Hypothalamus (tissue), 51 donors: ENCODE measurements around the gene RPL31.

Experiments
- DNase-seq, 51 donors: peaks; one replicate each; lab custom pipeline; 2025; lab: John Stamatoyannopoulos, UW

Gene RPL31

DNA sequence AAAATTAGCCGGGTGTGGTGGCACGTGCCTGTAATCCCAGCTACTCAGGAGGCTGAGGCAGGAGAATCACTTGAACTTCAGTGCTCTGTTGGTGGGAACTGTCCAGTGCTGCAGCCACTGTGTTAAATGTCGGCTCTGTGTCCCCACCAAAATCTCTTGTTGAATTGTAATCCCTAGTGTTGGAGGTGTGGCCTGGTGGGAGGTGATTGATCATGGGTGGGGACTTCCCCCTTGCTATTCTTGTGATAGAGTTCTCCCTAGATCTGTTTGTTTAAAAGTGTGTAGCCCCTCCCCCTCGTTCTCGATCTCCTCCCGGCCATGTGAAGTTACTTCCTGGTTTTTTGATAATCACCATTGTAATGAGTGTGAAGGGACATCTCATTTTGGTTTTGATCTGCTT, 9.8 kb upstream of the RPL31 start:
- no peak for DNase-seq

DNA sequence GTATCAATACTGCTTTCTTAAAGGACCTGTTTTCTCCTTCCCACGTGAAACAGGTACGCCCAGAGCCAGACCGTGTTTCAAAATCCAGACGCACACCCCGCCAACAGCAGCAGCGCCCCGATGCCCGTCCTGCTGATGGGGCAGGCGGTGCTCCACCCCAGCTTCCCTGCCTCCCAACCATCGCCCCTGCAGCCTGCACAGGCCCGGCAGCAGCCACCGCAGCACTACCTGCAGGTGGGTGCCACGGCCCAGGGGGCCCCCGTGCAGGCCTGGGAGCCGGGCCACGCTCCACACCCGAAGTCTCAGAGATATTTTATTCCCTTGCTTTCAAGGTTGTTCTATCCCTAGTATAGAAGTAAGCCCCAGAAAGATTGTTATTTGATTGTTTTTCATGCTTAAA, 8.8 kb upstream of the RPL31 start:
- no peak for DNase-seq

DNA sequence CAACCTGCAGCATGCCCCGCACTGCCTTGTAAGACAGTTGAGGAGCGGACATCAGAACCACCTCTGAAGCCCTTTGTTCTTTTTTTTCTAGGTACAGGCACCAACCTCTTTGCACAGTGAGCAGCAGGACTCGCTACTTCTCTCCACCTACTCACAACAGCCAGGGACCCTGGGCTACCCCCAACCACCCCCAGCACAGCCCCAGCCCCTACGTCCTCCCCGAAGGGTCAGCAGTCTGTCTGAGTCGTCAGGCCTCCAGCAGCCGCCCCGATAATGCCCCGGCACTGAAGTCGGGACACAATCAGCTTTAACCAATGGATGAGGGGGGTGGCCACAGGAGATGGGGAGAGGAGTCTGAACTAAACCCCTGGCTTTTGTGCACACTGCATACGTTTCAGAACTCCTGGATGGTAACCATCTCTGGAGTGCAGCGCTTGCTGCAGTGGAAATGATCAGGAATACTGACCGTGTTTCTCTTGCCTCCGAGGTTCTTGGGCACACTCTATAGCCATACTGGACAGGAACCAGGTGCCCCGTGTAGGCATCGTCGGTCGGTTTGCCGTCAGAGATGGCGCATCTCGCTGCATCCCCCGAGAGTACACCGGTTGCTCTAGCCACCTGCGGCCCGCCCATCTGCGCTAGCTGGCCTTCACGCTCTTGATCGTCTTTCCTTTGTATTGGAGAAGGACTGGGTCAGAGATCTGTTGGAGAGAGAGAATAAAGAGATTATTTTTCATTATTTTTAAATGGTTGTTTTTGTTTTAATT, 6.6 kb upstream of the RPL31 start:
- no peak for DNase-seq

DNA sequence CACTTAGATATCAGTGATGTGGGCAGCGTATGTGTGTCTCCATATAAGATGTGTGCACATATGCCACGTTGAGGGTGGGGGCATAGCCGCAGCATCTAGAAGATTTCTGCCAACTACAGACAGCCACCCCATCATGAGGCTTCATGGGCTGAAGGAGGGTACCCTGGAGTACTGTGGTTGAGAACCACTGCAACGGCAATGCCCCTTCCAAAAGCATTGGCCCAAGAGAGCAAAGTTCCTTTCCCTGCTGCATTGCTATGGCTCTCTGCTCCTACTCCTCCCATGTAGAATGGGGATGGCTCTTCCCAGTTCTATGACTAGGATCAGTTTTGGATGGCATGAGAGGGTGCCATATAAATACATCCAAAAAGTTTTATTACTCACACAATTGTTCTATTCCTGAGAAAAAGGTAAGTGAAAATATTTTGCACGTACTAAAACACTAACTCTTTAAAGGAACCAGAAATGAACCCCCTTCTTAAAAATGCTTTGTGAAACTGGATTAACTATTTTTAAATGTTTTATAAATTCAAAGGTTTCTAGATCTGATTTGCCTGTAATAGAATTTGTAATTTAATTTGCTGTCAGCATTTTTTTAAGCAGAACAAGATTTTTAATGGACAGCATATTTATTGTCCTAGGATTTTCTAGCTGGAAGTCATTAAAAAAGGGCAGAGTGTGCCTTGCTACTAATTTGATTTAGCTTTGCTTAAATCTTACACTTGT, 4.4 kb upstream of the RPL31 start:
- DNase-seq: no peak

DNA sequence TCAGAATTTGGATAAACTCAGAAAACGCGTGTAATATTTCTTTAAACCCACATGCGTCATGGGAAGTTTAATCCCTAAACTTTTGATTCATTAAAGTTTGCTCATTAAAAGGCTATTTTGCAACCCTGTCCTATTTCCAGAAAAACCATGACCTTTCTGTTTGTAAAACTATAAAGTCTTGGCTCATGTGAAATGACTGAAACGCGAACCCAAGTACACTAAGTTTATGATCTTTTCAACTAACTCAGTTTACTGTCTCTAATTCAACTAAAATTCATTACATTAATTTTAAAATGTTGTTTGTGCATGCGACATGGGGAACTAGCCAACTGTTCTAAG, 3.9 kb upstream of the RPL31 start:
- DNase-seq: no peak

DNA sequence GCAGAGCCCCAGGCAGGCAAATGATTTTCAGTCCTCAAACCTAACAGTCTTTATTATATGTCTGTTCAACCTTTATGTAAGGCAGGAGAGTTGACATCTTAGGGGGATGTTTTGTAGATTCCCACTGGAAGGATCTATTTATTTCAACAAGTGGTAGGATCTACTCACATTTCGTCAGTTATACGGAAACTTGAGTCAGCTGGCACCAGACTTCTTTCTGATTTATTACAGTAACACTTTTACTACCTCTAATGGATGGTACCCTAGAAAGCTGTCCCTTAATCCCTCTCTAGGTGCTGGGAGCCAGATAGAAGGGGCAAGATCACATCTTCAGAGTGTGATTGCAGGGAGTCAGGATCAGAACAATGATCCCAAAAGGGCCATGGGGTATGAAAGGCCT, 2.1 kb upstream of the RPL31 start:
- DNase-seq: no peak

DNA sequence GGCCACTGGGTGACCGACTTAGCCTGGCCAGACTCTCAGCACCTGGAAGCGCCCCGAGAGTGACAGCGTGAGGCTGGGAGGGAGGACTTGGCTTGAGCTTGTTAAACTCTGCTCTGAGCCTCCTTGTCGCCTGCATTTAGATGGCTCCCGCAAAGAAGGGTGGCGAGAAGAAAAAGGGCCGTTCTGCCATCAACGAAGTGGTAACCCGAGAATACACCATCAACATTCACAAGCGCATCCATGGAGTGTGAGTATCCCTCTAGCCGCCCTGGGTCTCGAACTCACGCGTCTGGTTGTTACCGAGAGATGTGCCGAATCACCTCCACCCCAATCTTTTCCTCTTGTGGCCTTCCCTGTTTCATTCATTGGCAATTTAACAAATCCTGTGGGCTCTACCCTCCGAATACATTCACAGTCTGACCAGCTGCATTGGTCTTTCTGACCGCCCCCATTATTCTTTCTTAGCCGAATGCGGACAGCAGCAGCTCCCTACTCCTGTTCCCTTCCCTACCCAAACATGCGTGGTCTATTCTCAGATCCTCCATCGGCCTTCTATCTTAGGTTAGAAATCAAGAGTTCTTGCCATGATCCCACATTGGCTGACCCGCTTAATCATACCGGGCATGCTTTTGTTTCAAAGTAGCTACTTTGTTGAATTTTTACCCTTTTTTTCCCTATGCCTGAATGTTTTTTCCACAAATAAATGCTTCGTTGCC, 631 bp downstream of the RPL31 start:
- peak in 1 of 51 donors; percentile 48 for DNase-seq

DNA sequence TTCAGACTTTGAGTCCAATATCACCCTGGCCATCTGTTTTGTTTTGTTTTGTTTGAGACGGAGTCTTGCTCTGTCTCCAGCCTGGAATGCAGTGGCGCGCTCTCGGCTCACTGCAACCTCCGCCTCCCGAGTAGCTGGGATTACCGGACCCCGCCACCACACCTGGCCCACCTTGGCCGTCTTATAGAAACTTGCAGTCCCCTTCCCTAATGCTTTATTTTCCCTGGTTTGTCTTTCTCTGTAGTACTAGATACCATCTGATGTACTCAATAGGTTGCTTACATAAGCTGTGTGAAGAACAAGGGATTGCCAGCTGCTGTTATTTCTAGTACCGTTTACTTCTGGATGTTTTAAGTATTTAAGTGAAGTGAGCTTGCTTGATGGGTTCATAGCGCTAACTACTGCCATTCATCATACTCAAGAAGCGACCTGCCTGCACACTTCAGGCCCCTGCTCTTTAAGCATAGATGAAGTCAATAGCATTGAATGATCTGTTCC, 1.2 kb downstream of the RPL31 start:
- DNase-seq: peak in 1 of 51 donors; percentile 6

DNA sequence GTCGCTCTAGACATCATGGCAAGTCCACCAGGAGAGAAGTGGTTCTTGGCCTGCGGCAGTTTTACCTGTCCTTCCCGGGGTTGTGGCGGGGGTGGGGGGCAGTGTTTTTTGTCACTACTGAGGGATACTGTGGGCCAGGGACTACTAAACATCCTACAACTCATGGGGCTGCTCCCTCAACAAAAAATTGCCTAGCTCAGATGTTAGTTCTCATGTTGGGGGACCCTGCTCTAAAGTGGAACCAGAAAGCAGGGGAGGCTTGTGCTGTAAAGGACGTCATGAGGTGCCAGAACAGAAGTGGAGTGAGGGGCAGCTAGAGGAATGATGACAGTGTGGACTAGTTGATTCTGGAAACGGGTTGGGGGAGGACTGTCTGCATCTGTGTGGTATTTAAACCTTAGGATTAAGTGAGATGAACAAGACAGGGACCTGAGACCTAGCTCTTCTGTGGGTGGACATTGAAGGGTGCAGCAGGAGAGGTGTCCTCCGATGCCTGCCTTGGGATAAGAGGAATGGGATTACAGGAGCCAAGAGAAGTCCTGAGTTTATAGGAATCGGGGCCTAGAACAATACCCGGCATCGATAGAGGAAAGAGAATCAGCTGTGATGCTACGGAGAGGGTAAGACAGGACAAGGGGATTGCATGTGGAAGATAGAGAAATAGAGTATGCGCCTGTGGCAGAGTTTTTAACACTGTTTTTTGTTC, 2.7 kb downstream of the RPL31 start:
- DNase-seq: no peak

DNA sequence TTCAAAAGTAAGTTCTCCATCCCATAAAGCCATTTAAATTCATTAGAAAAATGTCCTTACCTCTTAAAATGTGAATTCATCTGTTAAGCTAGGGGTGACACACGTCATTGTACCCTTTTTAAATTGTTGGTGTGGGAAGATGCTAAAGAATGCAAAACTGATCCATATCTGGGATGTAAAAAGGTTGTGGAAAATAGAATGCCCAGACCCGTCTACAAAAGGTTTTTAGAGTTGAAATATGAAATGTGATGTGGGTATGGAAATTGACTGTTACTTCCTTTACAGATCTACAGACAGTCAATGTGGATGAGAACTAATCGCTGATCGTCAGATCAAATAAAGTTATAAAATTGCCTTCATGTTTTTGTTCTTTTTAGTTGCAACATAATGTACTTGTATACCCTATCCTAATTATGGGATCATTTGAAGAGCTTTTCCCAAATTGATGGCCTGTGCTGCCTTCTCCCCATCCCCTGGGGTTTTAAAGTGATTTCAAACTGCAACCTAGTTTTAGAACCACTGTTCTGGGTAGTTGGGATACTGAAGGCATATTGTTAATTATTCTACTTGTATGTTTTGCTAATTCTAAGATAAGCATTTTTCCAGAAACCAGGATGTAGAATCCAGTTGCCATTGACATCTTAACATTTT, 4.1 kb downstream of the RPL31 start:
- no peak for DNase-seq

DNA sequence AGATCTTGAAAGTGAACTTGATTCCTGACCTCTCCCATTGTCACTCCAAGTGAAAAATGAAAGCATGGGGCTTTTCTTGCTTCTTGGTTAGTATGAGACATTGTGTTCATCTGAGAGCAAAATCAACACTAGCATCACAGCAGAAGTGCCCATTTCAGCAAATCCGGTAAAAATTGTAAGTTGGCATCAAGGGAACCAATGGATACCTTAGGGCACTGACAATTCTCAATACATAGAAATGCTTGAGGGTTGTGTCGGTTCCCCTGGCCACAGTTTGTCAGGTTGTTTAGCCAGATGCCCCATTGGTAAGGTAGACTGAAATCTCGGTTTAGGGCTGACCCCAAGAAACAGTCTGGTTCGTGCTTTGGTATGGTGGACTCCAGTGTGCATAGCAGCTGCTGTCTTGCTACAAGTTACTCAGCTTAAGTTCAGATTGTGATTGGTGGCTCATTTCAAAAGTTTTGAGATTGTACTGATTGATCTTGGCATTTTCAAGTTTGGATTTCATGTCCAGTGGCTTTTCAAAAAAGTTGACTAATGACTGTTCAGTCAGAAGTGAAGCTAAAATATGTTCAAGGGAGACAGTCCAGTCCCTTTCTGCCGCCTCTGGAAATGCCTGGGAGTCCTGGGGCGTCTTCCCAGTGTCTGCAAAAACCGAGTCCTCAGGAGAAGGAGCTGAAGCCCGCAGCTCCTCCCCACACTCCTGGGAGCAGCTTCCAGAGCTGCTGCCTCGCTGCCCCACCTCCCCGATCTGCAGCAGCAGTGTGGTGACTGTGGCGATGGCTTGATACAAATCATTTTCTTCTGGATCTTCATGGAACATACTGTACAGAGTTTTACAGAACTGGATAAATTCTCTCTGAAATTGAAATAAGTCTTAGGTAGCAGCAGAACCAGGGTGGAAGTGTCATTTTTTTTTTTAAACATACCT, 5.6 kb downstream of the RPL31 start:
- DNase-seq: no peak

DNA sequence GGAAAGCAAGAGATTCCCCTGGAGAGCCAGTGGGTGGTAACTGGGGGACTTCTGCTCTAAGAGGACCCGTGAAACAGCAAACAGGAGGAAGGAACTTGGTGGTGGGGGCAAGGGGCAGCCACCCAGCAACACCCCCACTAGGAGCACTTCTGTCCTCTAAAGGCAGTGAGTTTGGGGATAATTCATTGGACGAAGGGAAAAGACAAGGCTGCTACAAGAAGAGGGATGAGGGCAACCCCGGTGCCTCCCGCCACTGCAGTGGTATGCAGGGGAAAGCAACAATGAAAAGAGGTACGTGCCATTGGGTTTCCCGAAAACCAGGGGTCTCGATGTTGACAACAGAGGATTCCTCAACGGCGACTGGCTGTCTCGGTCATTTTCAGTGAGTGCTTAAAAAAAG, 9.1 kb downstream of the RPL31 start:
- no peak for DNase-seq

DNA sequence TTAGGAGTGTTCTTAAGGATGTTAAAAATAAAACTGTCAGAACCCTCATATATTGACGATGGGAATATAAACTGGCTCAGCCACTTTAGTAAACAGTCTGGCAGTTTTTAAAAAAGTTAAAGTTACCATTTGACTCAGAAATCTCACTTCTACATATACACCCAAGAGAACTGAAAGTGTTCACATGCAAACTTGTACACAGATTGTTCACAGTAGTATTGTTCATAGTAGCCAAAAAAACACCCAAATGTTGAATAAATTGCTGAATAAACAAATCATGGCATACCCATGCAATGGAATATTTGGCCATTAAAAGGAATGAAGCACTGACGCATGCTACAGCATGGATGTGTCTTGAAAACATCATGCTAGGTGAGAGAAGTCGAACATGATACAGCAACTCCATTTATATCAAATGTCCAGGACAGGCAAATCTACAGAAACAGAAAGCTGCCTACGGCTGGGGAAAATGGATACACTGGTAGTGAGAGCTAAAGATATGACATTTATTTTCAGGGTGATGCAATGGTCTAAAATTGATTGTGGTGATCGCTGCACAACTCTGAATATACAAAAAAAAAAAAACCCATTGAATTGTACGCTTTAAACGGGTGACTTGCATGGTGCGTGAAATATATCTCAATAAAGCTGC, 10.1 kb downstream of the RPL31 start:
- DNase-seq: no peak

DNA sequence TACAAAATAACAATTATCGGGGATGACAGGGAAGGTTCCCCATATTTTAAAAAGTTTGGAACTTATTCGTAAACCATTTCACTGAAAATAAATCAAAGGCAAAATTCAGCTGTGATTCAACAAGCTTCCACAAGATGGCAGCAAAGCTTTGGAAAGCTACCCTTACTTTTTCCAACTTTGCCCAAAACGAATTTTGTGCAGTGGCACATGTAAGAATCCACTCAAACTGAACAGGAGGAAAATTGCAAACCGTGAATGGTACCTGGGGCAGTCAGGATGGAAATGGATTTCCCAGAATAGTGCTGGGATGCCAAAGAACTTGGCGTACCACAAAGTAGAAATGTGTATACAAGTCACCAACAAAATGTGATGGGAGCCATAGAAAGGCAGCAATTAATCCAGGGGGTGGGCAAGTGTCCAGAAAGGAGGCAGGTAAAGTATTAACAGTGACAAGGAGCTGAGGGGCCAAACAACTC, 10.7 kb downstream of the RPL31 start:
- DNase-seq: peak in 9 of 51 donors; percentile 9 to 50 (median 15)

DNA sequence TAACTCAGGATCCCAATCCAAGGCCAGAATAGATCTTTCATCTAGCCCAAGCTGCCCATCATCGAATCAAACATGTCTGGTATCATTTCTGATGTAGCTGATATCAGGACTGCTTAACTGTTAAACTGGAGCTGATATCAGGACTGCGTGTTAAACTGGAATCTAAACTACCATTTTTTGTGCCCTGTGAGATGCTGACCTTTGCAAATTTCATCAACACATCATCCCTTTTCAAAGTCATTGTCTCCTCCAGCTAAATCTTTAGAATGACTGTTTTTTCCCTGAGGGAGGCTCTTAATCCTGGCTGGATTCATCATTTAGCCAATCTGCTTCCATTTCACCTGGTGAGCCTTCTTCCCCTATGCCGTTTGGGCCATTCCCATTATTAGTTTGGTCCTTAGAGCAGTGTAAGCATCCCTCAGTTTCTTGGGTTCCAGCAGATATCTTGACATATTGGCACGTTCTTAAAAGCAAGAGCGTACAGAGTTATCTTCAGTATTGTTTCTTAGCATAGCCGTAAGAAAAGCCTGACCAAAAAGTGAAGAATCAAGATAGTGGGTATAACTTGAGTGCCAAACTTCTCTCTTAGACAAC, 12.3 kb downstream of the RPL31 start:
- DNase-seq: no peak

DNA sequence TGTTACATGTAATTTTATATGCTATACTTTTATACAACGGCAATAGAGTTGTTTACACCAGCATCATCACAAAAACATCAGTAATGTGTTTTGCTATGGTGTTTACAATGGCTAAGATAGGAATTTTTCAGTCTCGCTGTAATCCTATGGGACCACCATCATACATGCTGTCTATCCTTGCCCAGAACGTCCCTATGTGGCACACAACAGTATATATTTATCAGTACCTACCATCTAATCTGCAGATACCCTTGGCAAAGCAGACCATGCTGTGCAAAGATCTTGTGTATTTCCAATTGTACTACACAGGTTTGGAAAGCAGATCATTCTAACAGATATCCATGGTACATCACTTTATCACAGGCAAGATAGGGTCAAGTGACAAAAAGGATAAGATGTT, 15.3 kb downstream of the RPL31 start:
- DNase-seq: no peak

DNA sequence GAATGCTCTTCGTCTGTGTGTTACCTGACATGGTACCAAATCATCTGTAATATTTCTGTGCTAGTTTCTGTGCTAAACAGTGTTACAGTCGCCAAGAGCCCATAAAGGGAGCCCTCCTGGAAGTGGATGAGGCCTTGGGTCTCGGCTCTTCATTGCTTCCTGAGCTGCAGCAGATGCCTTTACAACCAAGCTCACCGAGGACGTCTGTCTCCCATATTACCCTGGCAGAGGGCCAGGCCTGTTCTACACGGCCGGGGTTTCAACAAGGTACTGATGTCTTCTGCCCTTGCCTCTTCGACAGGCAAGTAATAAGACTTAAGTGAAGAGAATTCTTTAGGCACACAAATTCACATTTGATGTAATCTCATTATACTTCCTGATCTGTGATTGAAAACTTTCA, 16.8 kb downstream of the RPL31 start:
- DNase-seq: no peak

DNA sequence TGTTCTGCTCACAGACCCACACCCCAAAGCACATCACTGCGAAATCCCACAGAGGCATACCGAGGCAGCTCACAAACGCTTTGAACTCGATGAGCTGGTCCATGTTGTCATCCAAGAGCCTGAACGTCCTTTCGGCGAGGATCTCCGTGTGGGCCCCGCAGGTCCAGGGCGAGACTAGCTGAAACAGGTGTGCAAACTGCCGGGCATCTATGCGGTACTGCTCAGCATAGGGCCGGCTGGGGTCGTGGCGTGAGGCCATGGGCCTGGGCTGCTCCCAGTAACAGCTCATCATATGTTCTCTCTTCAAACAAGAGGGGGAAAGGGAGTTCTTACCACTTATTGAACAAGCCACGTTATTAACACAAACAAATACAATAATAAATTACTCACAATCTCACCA, 20.1 kb downstream of the RPL31 start:
- DNase-seq: no peak
